ENCODE data around the gene NT5DC1. TPM values are rescaled to one million over a fixed set of nuclear protein-coding genes. Genes with fewer than 3 reads are reported as not detected.

NT5DC1 gene
- total and polyA plus RNA-seq, 2 experiments from 2014 or later = 27.0 to 29.8 TPM

GRCh38 chr6:116289876-116290275 lies 189.2 kb downstream of the NT5DC1 start (continued):
- TF ChIP-seq CTCF (conservative IDR thresholded peaks at IDR 0.05; ENCODE audit: low read depth in 2 of 2) = no peak
- no peak for TF ChIP-seq REST (IDR thresholded peaks at IDR 0.05; ENCODE audit: unreplicated experiment)
- TF ChIP-seq JUNB (IDR thresholded peaks at IDR 0.05; ENCODE audit: unreplicated experiment) = no peak

GRCh38 chr6:116290799-116291198 lies 190.1 kb downstream of the NT5DC1 start:
- H3K4me1 Mint-ChIP-seq = no peaks in the 10 kb centered on the region
- no peak overlapping the region for H3K27ac ChIP-seq (ENCODE audit: low read depth)
- H3K27ac Mint-ChIP-seq = no peak overlapping the region
- no peak for DNase-seq (ENCODE audit: low spot score)
- H3K4me3 Mint-ChIP-seq = no peak overlapping the region
- ATAC-seq = no peak
- H4K20me1 ChIP-seq (replicated peaks; ENCODE audit: insufficient read depth) = no peaks in the 10 kb centered on the region
- H3K4me3 ChIP-seq = no peak overlapping the region
- H3K9me2 ChIP-seq (ENCODE audit: insufficient read depth) = peaks cover 8% of the 10 kb centered on the region; the same call in 1 of the 2 replicates
- no peaks in the 10 kb centered on the region for H3K4me1 ChIP-seq (ENCODE audit: insufficient read depth)
- H3K36me3 ChIP-seq (ENCODE audit: insufficient read depth) = no peaks in the 10 kb centered on the region
- no peaks in the 10 kb centered on the region for H3F3A ChIP-seq (replicated peaks; ENCODE audit: low read depth)
- no peak overlapping the region for H2AFZ ChIP-seq
- no peaks in the 10 kb centered on the region for H3K79me2 ChIP-seq (replicated peaks; ENCODE audit: insufficient read depth)
- peaks cover 2% of the 10 kb centered on the region for H3K27me3 Mint-ChIP-seq (ENCODE audit: insufficient read depth, low read depth, poor library complexity)
- TF ChIP-seq STAT1 (IDR thresholded peaks at IDR 0.05; ENCODE audit: unreplicated experiment) (no peak), CREB1 (CRISPR knock-in tag; IDR thresholded peaks at IDR 0.05; ENCODE audit: low read depth) (no peak), ETS1 (IDR thresholded peaks at IDR 0.05) (no peak), EZH2phosphoT487 (IDR thresholded peaks at IDR 0.05; ENCODE audit: unreplicated experiment) (no peak), ZNF331 (CRISPR knock-in tag; IDR thresholded peaks at IDR 0.05; ENCODE audit: low read depth) (no peak), CTCF (conservative IDR thresholded peaks at IDR 0.05; ENCODE audit: low read depth in 2 of 2) (no peak), ZNF462 (CRISPR knock-in tag; IDR thresholded peaks at IDR 0.05) (no peak)
- H3K9me3 Mint-ChIP-seq = no peaks in the 10 kb centered on the region; the same call in 2 of the 3 replicates
- no peak overlapping the region for H3K4me2 ChIP-seq
- H3K36me3 Mint-ChIP-seq (ENCODE audit: low read depth) = no peaks in the 10 kb centered on the region
- no peaks in the 10 kb centered on the region for H3K27me3 ChIP-seq (ENCODE audit: insufficient read depth)

All from GM23338 (cell line).